GM21526 (cell line): ENCODE measurements around the gene KLK12.

ENCODE experiments used
- ATAC-seq: cut with Tn5 transposase; IDR thresholded peaks from one replicate; pipeline ENCODE4 v1.9.1; 2021; ENCODE audit warnings: moderate library complexity; ENCODE audit not compliant: unreplicated experiment, low FRiP score

The KLK12 gene

GRCh38 chr19:51055866-51056265 lies 21.1 kb upstream of the KLK12 start:
- no peak for ATAC-seq

GRCh38 chr19:51047031-51047335 lies 12.2 kb upstream of the KLK12 start:
- ATAC-seq: no peak

GRCh38 chr19:51044327-51044726 lies 9.5 kb upstream of the KLK12 start:
- ATAC-seq: no peak

- ATAC-seq: no peak
Observed at GRCh38 chr19:51043497-51043896, 8.7 kb upstream of the KLK12 start.

- no peak for ATAC-seq
Observed at GRCh38 chr19:51040151-51040550, 5.3 kb upstream of the KLK12 start.

GRCh38 chr19:51036519-51036918 lies 1.7 kb upstream of the KLK12 start:
- no peak for ATAC-seq

- no peak for ATAC-seq
Observed at GRCh38 chr19:51031880-51032225, 2.9 kb downstream of the KLK12 start.

GRCh38 chr19:51031220-51031879 lies 3.5 kb downstream of the KLK12 start:
- ATAC-seq: no peak

GRCh38 chr19:51030631-51031030 lies 4.2 kb downstream of the KLK12 start:
- ATAC-seq: no peak

- ATAC-seq: no peak
Observed at GRCh38 chr19:51029718-51030117, 5.1 kb downstream of the KLK12 start.

- no peak for ATAC-seq
Observed at GRCh38 chr19:51027873-51028272, 6.9 kb downstream of the KLK12 start.

GRCh38 chr19:51027126-51027806 lies 7.5 kb downstream of the KLK12 start:
- no peak for ATAC-seq

- no peak for ATAC-seq
Observed at GRCh38 chr19:51026554-51026831, 8.3 kb downstream of the KLK12 start, which contains the start of gene KLK11. Gene KLK11, minus strand, starts transcription at chr19:51026616. Its CDS starts 985 bp downstream, at chr19:51025631.

- ATAC-seq: no peak
Observed at GRCh38 chr19:51025809-51026553, 8.8 kb downstream of the KLK12 start.

- no peak for ATAC-seq
Observed at GRCh38 chr19:51025401-51025800, 9.4 kb downstream of the KLK12 start.

- ATAC-seq: no peak
Observed at GRCh38 chr19:51024924-51025323, 9.9 kb downstream of the KLK12 start.

- ATAC-seq: no peak
Observed at GRCh38 chr19:51023946-51024345, 10.9 kb downstream of the KLK12 start.

- ATAC-seq: no peak
Observed at GRCh38 chr19:51022526-51022925, 12.3 kb downstream of the KLK12 start.

- no peak for ATAC-seq
Observed at GRCh38 chr19:51020988-51021651, 13.7 kb downstream of the KLK12 start.

- no peak for ATAC-seq
Observed at GRCh38 chr19:51019544-51019925, 15.3 kb downstream of the KLK12 start, which contains the start of gene KLK10. Gene KLK10, minus strand, starts transcription at chr19:51019709. Its CDS starts 579 bp downstream, at chr19:51019130.

GRCh38 chr19:51018745-51019543 lies 15.9 kb downstream of the KLK12 start:
- ATAC-seq: no peak
